H9 (cell line): ENCODE results near the gene CEP112. TPM values are rescaled to one million over a fixed set of nuclear protein-coding genes. Genes with fewer than 3 reads are reported as not detected.

ENCODE experiments used
- DNase-seq: peaks from one replicate; pipeline ENCODE4 v3.0.0-alpha.2; 2017
- H2AFZ ChIP-seq: one replicate; pipeline ENCODE4 v1.6.1; 2013; ENCODE audit warnings: mild to moderate bottlenecking, low read length, control low read depth, moderate library complexity
- H2AK5ac ChIP-seq: 2 replicates; pipeline ENCODE4 v1.6.1; 2013; ENCODE audit warnings: low read length, control low read depth, mixed read lengths; ENCODE audit not compliant: insufficient read length
- H2BK120ac ChIP-seq: one replicate; pipeline ENCODE4 v1.6.1; 2013; ENCODE audit warnings: low read depth, mild to moderate bottlenecking, low read length, control low read depth, inconsistent platforms; ENCODE audit not compliant: poor library complexity, severe bottlenecking
- H2BK12ac ChIP-seq: 2 replicates; pipeline ENCODE4 v1.6.1; 2013; ENCODE audit warnings: low read length, control low read depth, mixed read lengths, low read depth; ENCODE audit not compliant: insufficient read length
- H2BK15ac ChIP-seq: 2 replicates; pipeline ENCODE4 v1.6.1; 2013; ENCODE audit warnings: low read depth, low read length, control low read depth
- H2BK20ac ChIP-seq: one replicate; pipeline ENCODE4 v1.6.1; 2013; ENCODE audit warnings: low read depth, mild to moderate bottlenecking, low read length, control low read depth, inconsistent platforms; ENCODE audit not compliant: poor library complexity, severe bottlenecking
- H2BK5ac ChIP-seq: 2 replicates; pipeline ENCODE4 v1.6.1; 2013; ENCODE audit warnings: low read length, control low read depth, mixed read lengths; ENCODE audit not compliant: insufficient read length
- H3K14ac ChIP-seq: 2 replicates; pipeline ENCODE4 v1.6.1; 2013; ENCODE audit warnings: low read length, control low read depth; ENCODE audit not compliant: insufficient read depth
- H3K18ac ChIP-seq: 2 replicates; pipeline ENCODE4 v1.6.1; 2013; ENCODE audit warnings: low read depth, mild to moderate bottlenecking, mixed read lengths, low read length, control low read depth; ENCODE audit not compliant: insufficient read length
- H3K23ac ChIP-seq: 2 replicates; pipeline ENCODE4 v1.6.1; 2013; ENCODE audit warnings: low read length, control low read depth, mixed read lengths, low read depth; ENCODE audit not compliant: insufficient read length
- H3K23me2 ChIP-seq: 2 replicates; pipeline ENCODE4 v1.6.1; 2013; ENCODE audit warnings: low read depth, mild to moderate bottlenecking, mixed read lengths, low read length, control low read depth; ENCODE audit not compliant: insufficient read length, poor library complexity, severe bottlenecking
- H3K27ac ChIP-seq: 2 replicates; pipeline ENCODE4 v1.5.1; 2013; ENCODE audit warnings: low read length, control low read depth, mixed read lengths, low read depth; ENCODE audit not compliant: insufficient read length
- H3K27me3 ChIP-seq: 2 replicates; pipeline ENCODE4 v1.6.1; 2013; ENCODE audit warnings: low read length, control low read depth, inconsistent platforms; ENCODE audit not compliant: insufficient read depth
- H3K4ac ChIP-seq: 2 replicates; pipeline ENCODE4 v1.6.1; 2013; ENCODE audit warnings: low read depth, mild to moderate bottlenecking, control low read depth, inconsistent platforms, low read length, moderate library complexity
- H3K4me1 ChIP-seq: 2 replicates; pipeline ENCODE4 v1.6.1; 2013; ENCODE audit warnings: low read length, control low read depth, inconsistent platforms; ENCODE audit not compliant: insufficient read depth
- H3K4me2 ChIP-seq: 2 replicates; pipeline ENCODE4 v1.6.1; 2013; ENCODE audit warnings: low read length, control low read depth, mixed read lengths; ENCODE audit not compliant: insufficient read length, insufficient read depth
- H3K56ac ChIP-seq: 2 replicates; pipeline ENCODE4 v1.6.1; 2013; ENCODE audit warnings: low read depth, mild to moderate bottlenecking, mixed read lengths, low read length, control low read depth; ENCODE audit not compliant: insufficient read length
- H3K79me1 ChIP-seq: 2 replicates; pipeline ENCODE4 v1.6.1; 2013; ENCODE audit warnings: low read depth, mild to moderate bottlenecking, moderate library complexity, low read length, control low read depth, inconsistent platforms; ENCODE audit not compliant: insufficient read depth, poor library complexity, severe bottlenecking
- H3K79me2 ChIP-seq: 2 replicates; pipeline ENCODE4 v1.6.1; 2013; ENCODE audit warnings: low read length, control low read depth, inconsistent platforms; ENCODE audit not compliant: insufficient read depth
- H3K9ac ChIP-seq: 2 replicates; pipeline ENCODE4 v1.6.1; 2013; ENCODE audit warnings: low read length, control low read depth, mixed read lengths; ENCODE audit not compliant: insufficient read length; ENCODE audit errors: extremely low read depth
- H3K9me3 ChIP-seq: one replicate; pipeline ENCODE4 v1.6.1; 2013; ENCODE audit warnings: low read depth, low read length, inconsistent platforms; ENCODE audit not compliant: control insufficient read depth
- H3T11ph ChIP-seq: one replicate; pipeline ENCODE4 v1.6.1; 2013; ENCODE audit warnings: mild to moderate bottlenecking, low read length, control low read depth, inconsistent platforms
- H4K20me1 ChIP-seq: one replicate; pipeline ENCODE4 v1.6.1; 2013; ENCODE audit not compliant: control insufficient read depth, insufficient read length, insufficient read depth
- H4K5ac ChIP-seq: 2 replicates; pipeline ENCODE4 v1.6.1; 2013; ENCODE audit warnings: low read depth, mild to moderate bottlenecking, mixed read lengths, low read length, control low read depth; ENCODE audit not compliant: insufficient read length
- H4K8ac ChIP-seq: replicated peaks from 2 replicates; pipeline ENCODE4 v1.6.1; 2013; ENCODE audit warnings: low read length, control low read depth, mixed read lengths, low read depth; ENCODE audit not compliant: insufficient read length
- H4K91ac ChIP-seq: 2 replicates; pipeline ENCODE4 v1.6.1; 2013; ENCODE audit warnings: low read depth, mild to moderate bottlenecking, moderate library complexity, mixed read lengths, low read length, control low read depth; ENCODE audit not compliant: insufficient read length
- H3K27ac Mint-ChIP-seq, 3 experiments: 2 replicates in 2 of 3; 3 replicates in 1 of 3; pipeline ENCODE4 v1.8.0; 2020 to 2021; ENCODE audit warnings: mixed read lengths in 3 of 3, mild to moderate bottlenecking in 1 of 3, moderate library complexity in 1 of 3
- H3K27me3 Mint-ChIP-seq: 2 replicates; pipeline ENCODE4 v1.8.0; 2021; ENCODE audit warnings: low read depth, mild to moderate bottlenecking, moderate library complexity, mixed read lengths
- H3K36me3 Mint-ChIP-seq, 3 experiments: 2 replicates in 2 of 3; 3 replicates in 1 of 3; pipeline ENCODE4 v1.8.0; 2020 to 2021; ENCODE audit warnings: low read depth in 3 of 3, mixed read lengths in 3 of 3; ENCODE audit not compliant: insufficient read depth in 1 of 3
- H3K4me1 Mint-ChIP-seq, 2 experiments: 2 replicates each; pipeline ENCODE4 v1.8.0; 2020; ENCODE audit warnings: mixed read lengths in 2 of 2
- H3K4me3 Mint-ChIP-seq, 2 experiments: 2 replicates in 1 of 2; 3 replicates in 1 of 2; pipeline ENCODE4 v1.8.0; 2020 to 2021; ENCODE audit warnings: mild to moderate bottlenecking in 2 of 2, mixed read lengths in 2 of 2, moderate library complexity in 1 of 2
- H3K9me3 Mint-ChIP-seq, 2 experiments: 2 replicates in 1 of 2; 3 replicates in 1 of 2; pipeline ENCODE4 v1.8.0; 2020; ENCODE audit warnings: mild to moderate bottlenecking in 2 of 2, mixed read lengths in 2 of 2, moderate library complexity in 1 of 2
- CTCF ChIP-seq: fragments of 200-600 bp; sonication (generic); conservative IDR thresholded peaks from 3 replicates; pipeline ENCODE4 v1.8.0; 2021; ENCODE audit warnings: antibody characterized with exemption, mild to moderate bottlenecking
- WGBS: extraction: QIAGEN DNeasy Blood & Tissue Kit; methylation state at CpG from one replicate; pipeline ENCODE4 v1.1.7; 2013; ENCODE audit warnings: missing lambda C conversion rate, low lambda C conversion rate, mixed read lengths; ENCODE audit not compliant: insufficient read length; ENCODE audit errors: extremely low coverage; 5-methylcytosine and 5-hydroxymethylcytosine counted together
- total RNA-seq: library from RNA; stranded (reverse); gene quantifications from 2 replicates; pipeline ENCODE4 v1.2.1, GENCODE V29; 2021

CEP112 gene
- total RNA-seq, 1 experiment from 2014 or later: 5.4 TPM

GRCh38 chr17:66167189-66167815 is 24.6 kb downstream of the CEP112 start:
- Mint-ChIP-seq H3K27me3 (no peaks in the 10 kb centered on the region), H3K4me1 (no peaks in the 10 kb centered on the region)

More at GRCh38 chr17:66167189-66167815, 24.6 kb downstream of the CEP112 start:
- no peak overlapping the region for H3K14ac ChIP-seq
- Mint-ChIP-seq H3K4me3 (no peak overlapping the region), H3K27ac (no peak overlapping the region), H3K9me3 (no peaks in the 10 kb centered on the region), H3K36me3 (no peaks in the 10 kb centered on the region)
- no peak overlapping the region for H3K9ac ChIP-seq
- H3K9me3 ChIP-seq: no peaks in the 10 kb centered on the region
- H2BK12ac ChIP-seq: no peak overlapping the region
- no CpG with 5 or more reads among the region's 5 CpGs for WGBS
- H2BK5ac ChIP-seq: no peak overlapping the region
- H4K5ac ChIP-seq: no peak overlapping the region
- DNase-seq: no peak
- no peaks in the 10 kb centered on the region for H3K4me1 ChIP-seq
- no peak overlapping the region for H3K27ac ChIP-seq
- no peak overlapping the region for H2BK120ac ChIP-seq
- no peaks in the 10 kb centered on the region for H3K79me2 ChIP-seq
- H2AK5ac ChIP-seq: no peak overlapping the region
- H3K4me2 ChIP-seq: no peak overlapping the region
- no peak overlapping the region for H2BK20ac ChIP-seq
- no peak overlapping the region for H2AFZ ChIP-seq
- no peaks in the 10 kb centered on the region for H3K23me2 ChIP-seq
- H2BK15ac ChIP-seq: no peak overlapping the region
- no peak overlapping the region for H3K23ac ChIP-seq
- no peak overlapping the region for H3T11ph ChIP-seq
- H3K18ac ChIP-seq: no peak overlapping the region
- H3K79me1 ChIP-seq: no peaks in the 10 kb centered on the region
- no peak overlapping the region for H3K4ac ChIP-seq
- H4K20me1 ChIP-seq: no peaks in the 10 kb centered on the region
- H3K56ac ChIP-seq: no peak overlapping the region
- no peak overlapping the region for H4K8ac ChIP-seq
- no peaks in the 10 kb centered on the region for H3K27me3 ChIP-seq
- H4K91ac ChIP-seq: no peak overlapping the region
- no peak for TF ChIP-seq CTCF
